NCI-H1417 (cell line): Measurements from ENCODE around the gene HELZ2.
A peak's percentile ranks its signal among the peaks of the same experiment; 100 is the strongest.
"Not testable (repeated sequence)": the region's sequence is repeated elsewhere in the genome, so short reads cannot be mapped to it uniquely, and the experiment has no call there.

Experiments used
- DNase-seq, 3 experiments: peaks; one replicate each; lab custom pipeline; 2025; lab: John Stamatoyannopoulos, UW

Gene HELZ2, protein sequence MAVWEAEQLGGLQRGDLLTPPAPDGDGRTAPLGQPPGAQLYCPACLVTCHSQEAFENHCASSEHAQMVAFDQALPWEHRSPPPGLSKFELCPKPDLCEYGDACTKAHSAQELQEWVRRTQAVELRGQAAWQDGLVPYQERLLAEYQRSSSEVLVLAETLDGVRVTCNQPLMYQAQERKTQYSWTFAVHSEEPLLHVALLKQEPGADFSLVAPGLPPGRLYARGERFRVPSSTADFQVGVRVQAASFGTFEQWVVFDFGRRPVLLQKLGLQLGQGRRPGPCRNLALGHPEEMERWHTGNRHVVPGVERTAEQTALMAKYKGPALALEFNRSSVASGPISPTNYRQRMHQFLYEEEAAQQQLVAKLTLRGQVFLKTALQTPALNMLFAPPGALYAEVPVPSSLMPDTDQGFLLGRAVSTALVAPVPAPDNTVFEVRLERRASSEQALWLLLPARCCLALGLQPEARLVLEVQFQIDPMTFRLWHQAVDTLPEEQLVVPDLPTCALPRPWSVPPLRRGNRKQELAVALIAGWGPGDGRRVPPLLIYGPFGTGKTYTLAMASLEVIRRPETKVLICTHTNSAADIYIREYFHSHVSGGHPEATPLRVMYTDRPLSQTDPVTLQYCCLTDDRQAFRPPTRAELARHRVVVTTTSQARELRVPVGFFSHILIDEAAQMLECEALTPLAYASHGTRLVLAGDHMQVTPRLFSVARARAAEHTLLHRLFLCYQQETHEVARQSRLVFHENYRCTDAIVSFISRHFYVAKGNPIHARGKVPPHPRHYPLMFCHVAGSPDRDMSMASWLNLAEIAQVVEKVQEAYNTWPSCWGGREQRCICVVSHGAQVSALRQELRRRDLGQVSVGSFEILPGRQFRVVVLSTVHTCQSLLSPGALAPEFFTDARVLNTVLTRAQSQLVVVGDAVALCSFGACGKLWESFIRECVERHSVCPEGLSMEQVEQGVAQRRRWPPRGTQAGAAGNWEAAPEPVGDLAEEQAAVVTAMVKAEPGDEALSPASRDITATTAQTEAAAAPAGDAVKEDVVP (N-terminal part only)

DNA sequence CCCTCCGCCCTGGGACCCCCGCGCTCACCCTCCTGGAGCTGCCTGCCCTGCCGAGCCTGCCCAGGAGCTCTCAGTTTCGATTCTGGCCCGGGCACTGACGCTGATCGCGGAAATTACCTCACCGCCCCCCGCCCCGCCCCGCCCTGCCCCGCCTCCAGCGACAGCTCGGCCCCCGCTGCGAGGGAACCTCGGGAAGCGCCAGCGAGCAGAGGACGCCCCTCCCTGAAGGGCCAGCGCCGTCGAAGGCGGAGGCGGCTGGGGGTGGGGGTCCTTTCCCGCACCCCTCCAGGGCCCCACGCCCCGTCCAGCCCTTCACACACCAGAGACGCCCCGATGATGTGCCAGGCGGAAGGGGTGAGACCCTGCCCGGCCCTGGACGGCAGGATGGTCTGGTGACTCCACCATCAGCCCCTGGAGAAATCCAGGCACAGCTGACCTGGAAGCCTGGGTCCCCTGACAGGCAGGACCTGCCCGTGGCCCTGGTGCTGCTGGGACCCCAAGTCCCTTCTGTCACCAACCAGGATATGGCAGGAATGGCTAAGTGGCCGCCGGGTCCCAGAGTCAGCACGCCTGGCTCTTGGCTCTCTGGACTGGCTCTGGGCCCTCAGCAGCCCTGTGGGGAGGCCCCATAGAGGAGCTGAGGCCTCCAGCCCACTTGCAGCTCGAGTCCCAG is at the start of gene HELZ2:
TSS of gene HELZ2 (minus strand) at position 84 of the 673 bp plus-strand sequence. CDS start 1,854 bp downstream, outside the sequence.
- peak; percentile 55 to 70 (median 68) for DNase-seq

GRCh38 chr20:63622732-63623131 is 48.7 kb upstream of the HELZ2 start:
- DNase-seq, result no peak

- DNase-seq, result no peak
Observed at GRCh38 chr20:63622096-63622495, 48.1 kb upstream of the HELZ2 start.

DNA sequence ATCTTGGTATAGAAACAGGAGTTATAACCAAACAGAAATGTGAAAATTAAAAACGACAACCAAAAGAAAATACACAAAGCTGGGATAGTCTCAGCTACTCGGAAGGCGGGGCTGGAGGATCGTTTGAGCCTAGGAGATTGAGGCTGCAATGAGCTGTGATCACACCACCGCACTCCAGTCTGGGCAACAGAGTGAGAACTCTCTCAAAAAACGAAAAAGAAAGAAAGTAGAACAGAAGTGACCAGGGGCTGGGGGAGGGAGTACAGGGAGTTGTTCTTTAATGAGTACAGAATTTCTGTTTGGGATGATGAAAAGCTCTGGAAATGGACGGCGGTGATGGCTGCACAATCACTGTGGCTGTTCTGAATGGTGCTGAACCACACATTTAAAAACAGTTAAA is 47.0 kb upstream of the HELZ2 start:
- no peak for DNase-seq

- DNase-seq, result no peak
Observed at GRCh38 chr20:63619505-63619904, 45.5 kb upstream of the HELZ2 start.

GRCh38 chr20:63619086-63619485 is 45.0 kb upstream of the HELZ2 start:
- no peak for DNase-seq

GRCh38 chr20:63618291-63618980 is 44.4 kb upstream of the HELZ2 start:
- DNase-seq, result no peak

GRCh38 chr20:63617876-63618265 is 43.8 kb upstream of the HELZ2 start:
- DNase-seq, result no peak

- DNase-seq, result no peak
Observed at GRCh38 chr20:63617092-63617875, 43.2 kb upstream of the HELZ2 start.

GRCh38 chr20:63613863-63614594 is 40.0 kb upstream of the HELZ2 start:
- DNase-seq, result not testable (repeated sequence)

- no peak for DNase-seq
Observed at GRCh38 chr20:63612276-63612931, 38.4 kb upstream of the HELZ2 start.

- DNase-seq, result no peak
Observed at GRCh38 chr20:63611646-63612045, 37.6 kb upstream of the HELZ2 start.

- no peak for DNase-seq
Observed at GRCh38 chr20:63610581-63611435, 36.8 kb upstream of the HELZ2 start.

DNA sequence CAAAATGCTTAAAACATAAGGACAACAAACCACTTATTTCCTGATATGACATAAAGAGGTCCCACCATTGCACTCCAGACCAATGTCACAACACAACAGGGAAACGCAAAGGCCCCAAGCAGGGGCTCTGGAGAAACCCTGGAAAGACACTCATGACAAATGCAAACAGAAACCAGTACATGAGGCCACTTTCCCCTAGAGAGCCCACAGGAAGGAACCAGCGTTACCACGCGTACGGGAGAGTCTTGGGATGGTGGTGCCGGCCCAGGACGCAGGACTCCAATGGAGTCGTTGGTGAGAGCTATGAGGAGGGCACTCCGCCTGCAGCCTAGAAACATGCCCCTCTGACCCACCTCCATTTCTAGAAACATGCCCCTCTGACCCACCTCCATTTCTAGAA is 32.6 kb upstream of the HELZ2 start:
- DNase-seq, result no peak

DNA sequence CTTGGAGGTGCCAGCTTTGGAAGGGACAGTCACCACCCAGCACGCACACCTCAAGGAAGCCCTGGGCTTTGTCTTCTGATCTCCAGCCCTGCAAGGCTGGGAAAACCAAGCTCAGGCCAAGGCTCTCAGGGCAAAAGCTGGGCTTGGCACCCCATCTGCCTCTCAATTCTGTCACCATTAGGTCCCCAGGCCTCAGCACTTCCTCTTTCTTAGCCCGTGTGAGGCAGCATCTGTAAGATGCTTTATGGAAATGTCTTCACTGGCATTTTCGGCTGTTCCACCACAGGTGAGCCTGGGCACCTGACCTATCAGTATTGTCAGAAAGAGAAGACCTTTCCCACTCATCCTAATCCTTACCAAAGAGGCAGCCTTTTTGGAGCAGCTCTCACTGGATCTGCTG is 28.3 kb upstream of the HELZ2 start:
- no peak for DNase-seq

GRCh38 chr20:63601679-63602078 is 27.6 kb upstream of the HELZ2 start:
- not testable (repeated sequence) for DNase-seq

DNA sequence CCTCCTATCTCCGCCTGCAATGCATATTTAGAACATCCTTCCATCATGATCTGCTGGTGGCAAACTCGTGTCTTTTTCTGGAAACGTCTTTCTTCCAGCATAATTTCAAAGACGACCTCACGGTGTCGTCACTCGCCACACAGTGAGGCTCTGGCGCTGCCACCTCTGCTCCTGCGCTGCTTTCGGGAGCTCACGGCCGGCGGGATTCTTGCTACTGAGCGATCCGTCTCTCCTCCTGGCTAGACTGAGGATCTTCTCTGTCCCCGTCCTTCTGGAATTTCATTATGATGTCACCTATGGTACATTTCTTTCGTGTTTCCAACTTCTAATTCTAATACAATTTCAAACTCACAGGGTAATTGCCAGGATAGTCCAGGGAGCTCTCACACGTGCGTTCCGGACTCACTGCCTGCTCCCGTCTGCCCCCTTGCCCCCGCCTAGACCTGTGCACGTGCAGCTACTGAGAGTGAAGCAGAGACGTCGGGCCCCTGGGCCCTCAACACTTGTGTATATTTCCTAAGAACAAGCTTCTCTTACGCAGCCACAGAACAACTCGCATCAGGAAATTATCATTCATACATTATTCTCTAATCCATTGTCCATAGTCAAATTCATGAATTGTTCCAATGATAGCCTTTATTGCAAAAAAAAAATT is 25.5 kb upstream of the HELZ2 start:
- no peak for DNase-seq
